GM04503 (cell line): ENCODE data around the gene SHTN1.

Experiments
- DNase-seq: peaks from one replicate; pipeline ENCODE4 v3.0.0-alpha.2; 2012; ENCODE audit warnings: low read depth

SHTN1 gene

DNA sequence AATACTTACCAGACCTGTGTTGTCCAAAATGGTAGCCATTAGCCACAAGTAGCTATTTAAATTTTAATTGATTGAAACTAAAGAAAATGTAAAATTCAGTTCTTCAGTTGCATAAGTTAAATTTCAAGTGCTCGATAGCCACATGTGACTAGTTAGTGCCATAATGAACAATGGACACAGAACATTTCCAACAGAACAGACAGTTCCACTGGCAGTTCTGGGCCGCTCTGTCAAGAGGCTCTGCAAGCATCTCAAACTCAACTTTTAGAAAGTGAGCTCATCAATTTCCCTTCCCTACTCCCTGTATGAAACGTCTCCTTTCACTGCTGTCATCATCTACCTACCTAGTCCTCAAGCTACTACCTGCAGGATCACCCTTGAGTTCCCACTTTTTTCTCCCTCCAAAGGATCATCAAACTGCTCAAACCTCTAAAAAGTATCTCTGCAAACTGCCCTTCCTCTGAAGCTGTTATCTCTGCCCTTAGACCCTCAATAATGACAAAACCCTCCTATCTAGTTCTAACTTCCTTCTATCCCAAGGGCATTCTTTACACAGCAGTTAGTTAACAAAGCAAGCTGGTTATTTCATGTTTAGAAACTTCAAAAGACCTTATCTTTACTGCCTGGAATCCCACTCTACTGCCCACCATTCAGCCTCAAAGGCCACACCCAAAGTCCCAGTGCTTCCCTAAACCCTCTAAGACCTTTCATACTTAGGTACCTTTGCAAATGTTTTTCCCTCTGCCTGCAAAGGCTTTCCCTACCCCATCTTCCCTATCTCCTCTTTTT lies 20.6 kb downstream of the SHTN1 start:
- no peak for DNase-seq

GRCh38 chr10:116980041-116980440 lies 24.9 kb downstream of the SHTN1 start:
- DNase-seq = no peak

DNA sequence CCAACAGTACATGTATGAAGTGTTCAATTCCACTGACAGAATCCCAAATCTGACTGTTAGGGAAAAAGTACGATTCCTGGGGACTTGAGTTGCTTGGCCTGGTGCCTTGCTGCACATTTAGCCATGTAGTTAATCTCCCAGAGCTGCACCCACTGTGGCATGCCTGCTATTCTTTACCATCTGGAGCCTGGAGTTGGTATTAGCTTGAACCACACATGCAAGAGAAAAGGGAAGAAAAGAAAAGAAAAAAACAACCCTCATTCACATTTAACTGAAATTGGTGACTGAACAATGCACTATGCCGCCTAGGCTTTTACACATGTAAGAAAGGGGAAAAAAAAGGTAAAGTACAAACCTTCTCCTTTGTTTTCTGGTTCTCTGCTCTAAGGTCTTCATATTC lies 26.1 kb downstream of the SHTN1 start:
- DNase-seq = no peak

GRCh38 chr10:116974456-116975005 lies 30.5 kb downstream of the SHTN1 start:
- DNase-seq = peak; percentile 42

DNA sequence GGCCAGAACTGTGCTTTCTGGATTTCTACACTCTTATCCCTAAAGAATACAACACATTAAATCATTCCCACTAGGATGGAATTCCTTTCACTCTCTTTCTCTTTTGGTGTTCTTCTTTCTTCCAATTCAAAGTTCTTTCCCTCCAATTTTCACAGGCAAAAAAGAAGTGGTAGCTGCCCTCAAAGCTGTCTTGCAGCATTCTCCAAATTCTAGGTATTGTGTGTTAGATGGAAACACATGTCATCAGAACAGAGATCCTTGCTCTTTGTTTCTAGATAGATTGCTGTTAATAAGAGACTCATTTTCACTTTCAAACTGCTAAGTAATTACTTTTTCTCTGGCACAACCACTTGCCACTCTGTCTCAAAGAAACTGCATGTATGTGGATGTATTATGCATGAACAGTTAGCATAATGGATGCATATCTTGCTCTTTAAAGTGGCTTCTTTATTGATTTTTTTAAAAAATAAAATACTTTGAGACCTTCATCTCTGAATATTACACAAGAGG lies 31.0 kb downstream of the SHTN1 start:
- no peak for DNase-seq

DNA sequence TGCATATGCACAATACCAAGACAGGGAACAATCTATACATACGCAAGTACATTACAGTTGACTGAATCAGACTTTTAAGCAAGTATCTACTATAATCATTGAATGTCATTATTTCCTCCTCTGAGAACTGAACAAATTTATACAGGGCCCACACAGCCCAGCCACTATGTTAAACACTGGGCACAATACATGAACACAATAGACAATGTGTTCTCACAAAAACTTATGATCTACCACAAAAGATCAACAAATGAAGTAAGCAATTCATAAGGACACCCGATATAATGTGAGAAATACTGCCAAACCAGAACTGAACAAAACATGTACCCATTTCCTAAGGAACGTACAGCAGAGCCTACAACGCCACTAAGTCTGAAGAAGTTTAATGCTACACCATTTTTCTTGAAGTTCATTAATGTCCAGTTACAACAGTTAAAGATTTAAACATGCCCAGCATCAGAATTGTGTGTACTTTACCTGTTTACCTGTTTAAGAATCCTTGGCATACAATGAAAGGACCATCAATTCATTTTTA lies 31.5 kb downstream of the SHTN1 start:
- no peak for DNase-seq

GRCh38 chr10:116972131-116972530 lies 32.9 kb downstream of the SHTN1 start:
- no peak for DNase-seq

DNA sequence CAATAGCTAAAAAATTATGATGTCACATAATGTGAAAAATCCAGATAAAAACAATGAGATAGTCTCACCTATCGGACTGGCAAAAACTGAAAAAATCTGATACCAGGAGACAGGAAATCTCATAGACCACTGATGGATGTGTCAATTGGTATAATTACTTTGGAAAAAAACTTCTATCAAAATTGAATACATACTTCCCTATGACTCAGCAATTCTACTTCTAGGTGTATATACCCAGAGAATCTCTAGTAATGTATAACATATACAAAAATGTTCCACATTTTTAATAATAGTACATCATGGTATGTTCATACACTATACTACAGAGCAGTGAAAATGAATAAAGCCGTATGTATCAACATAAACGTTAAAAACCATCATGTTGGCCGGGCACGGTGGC lies 34.9 kb downstream of the SHTN1 start:
- DNase-seq = no peak

DNA sequence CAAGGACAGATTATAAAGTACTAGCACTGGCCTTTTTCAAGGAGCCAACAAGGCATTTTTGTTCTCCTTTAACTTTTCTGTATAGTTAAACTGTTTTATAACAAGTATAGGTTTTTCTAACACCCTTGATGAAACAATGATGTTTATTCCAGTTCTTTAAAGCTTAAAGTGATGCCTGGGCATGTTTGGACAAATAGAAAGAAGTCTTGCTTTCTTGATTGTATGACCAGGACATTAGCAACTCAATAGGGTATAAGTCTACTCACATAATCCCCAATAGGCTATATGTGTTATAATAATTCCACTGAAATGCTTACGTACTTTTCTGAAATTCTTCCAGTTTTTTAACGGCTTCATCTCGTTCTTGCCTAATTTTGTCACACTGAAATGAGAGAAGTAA lies 36.7 kb downstream of the SHTN1 start:
- no peak for DNase-seq

GRCh38 chr10:116961406-116962251 lies 43.4 kb downstream of the SHTN1 start:
- DNase-seq = no peak

DNA sequence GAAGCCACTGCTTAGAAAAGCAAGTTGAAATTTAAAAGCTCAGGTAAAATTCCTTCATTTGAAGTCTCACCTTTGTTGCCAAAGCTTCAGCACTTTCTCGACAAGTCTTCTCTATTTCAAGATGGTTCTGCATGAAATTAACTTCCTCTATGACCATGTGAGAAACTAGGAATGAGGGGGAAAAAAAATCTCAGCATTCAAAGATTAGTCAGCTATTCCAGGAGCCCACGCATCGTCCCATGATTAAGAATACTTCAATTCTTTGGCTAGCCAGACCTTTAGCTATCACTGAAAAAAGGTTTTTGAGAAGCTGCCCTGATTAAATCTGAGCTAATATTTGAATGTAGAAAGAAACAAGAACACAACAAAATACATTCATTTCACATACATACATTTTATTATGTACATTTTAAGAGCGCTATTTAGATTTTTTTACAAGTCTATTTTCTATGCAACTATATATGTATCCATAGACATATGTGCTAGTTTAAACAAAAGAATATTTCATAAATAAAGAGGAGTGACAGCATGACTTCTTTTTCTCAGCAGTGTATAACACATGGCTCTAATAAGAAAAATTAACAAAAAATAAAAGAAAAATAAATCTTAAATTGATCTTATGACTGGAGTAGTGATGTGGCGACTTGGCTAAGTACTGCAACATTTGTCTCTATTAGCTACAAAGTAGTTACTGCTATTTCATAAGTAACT lies 44.8 kb downstream of the SHTN1 start:
- no peak for DNase-seq

DNA sequence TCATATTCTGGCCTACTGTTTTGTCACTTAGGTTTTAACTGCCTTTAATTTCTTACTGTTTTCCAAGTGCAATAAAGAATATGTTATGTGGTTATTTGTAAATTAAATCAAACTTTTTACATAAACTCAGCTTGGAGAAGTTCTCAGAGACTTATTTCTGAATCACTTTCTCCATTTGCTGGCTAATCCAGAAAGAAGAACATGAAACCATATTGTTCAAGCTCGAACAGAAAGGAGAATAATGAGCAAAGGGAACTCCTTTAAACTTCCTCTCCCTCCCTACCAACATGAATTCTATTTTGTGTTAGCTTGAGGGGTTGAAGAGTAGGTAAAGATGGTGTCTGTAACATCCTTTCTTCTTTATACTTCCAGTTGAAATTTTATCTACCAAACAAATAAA lies 52.3 kb downstream of the SHTN1 start:
- no peak for DNase-seq

GRCh38 chr10:116948530-116948870 lies 56.5 kb downstream of the SHTN1 start:
- no peak for DNase-seq

DNA sequence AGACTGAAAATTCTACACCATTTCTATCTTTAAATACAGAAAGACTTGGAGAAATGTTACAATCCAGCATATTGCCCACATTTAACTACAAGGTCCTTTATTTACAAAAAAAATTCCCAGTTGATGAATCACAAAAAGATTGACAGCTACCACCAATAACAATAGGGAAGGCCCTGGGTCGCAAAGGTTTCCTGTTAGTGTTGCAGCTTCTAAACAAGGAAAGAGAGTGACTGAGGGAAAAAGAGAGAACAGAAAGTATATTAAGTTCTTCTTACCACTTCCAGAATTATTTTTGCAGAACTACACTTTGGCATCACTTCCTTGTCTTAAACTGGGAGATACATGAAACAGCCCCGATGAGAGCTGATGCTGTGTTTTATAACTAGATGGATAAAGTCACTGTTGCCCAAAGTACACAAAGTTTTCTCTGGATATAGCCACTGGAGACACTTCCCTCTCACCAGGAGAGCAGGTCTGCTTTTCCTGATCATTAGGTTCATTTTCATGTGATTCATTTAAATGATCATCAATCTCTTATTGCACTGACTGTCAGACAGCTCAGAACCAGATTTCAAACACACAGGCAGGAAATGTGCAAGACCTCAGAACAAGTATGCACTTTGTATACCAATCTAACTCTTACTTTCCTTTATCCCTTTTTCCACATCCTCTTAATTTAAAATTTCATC lies 57.0 kb downstream of the SHTN1 start:
- DNase-seq = no peak

- DNase-seq = no peak
Observed at GRCh38 chr10:116944911-116945310, 60.1 kb downstream of the SHTN1 start.

GRCh38 chr10:116931806-116932205 lies 73.2 kb downstream of the SHTN1 start:
- DNase-seq = no peak

GRCh38 chr10:116926426-116926825 lies 78.6 kb downstream of the SHTN1 start:
- no peak for DNase-seq

DNA sequence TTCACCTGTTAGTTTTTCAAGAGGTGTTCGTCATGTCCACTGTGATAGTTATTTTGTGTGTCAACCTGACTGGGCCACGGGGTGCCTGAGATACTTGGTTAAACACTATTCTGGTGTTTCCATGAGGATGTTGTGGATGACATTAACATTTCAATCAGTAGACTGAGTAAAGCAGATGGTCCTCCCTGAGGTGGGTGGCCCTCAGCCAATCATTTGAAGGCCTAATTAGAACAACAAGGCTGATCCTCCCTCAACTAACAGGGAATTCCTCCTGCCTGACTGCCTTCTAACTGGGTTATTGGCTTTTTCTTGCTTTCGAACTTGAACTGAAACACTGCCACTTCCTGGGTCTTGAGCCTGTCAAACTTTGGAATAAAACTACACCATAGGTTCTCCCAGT lies 79.9 kb downstream of the SHTN1 start:
- no peak for DNase-seq

DNA sequence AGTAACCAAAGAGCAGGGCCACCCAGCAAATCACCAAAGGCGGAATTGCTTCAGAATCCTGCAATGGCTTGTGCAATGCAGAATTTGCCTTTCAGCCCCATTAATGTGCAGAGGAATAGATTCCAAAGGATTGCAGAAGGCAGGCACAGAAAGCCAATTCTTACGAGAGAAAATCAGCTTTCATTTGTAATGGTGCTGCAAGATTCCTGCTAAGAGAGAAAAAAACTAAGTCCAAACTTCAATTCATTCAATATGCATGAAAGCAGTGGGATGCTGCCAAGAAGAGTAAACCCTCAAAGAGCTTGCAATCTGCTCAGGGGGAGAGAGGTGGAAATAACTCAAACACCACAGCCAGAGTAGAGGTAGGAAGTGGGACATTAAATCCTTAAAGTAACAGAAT lies 85.3 kb downstream of the SHTN1 start:
- DNase-seq = no peak

GRCh38 chr10:116919164-116919563 lies 85.8 kb downstream of the SHTN1 start:
- no peak for DNase-seq

DNA sequence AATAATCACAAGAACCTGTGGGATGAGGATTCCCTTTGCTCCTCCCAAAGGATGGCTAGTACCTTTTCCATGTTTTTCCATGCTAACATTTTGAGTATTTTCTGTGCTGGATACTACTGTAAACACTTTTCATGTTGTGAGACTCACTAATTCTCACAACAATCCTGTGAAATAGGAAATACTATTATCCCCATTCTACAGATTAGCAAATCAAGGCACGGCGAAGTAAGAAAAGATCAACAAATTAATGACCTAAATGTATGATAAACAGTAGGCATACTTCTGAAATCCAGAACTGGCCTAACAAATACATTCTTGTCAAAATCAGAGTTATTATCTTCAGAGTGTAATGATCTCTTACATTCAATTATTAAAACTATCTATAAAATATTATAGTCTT lies 86.4 kb downstream of the SHTN1 start:
- DNase-seq = no peak

- DNase-seq = no peak
Observed at GRCh38 chr10:116917481-116917880, 87.5 kb downstream of the SHTN1 start.
